HG03521 (cell line): ENCODE results near the gene BCL2.

ENCODE experiments used
- ATAC-seq: cut with Tn5 transposase; IDR thresholded peaks from one replicate; pipeline ENCODE4 v1.9.1; 2021; ENCODE audit warnings: mild to moderate bottlenecking, moderate library complexity; ENCODE audit not compliant: unreplicated experiment

BCL2 gene

GRCh38 chr18:63186520-63187222 lies 132.9 kb downstream of the BCL2 start:
- ATAC-seq: no peak

GRCh38 chr18:63185984-63186383 lies 133.6 kb downstream of the BCL2 start:
- ATAC-seq: no peak

GRCh38 chr18:63183952-63184770 lies 135.4 kb downstream of the BCL2 start:
- no peak for ATAC-seq

- ATAC-seq: no peak
These were observed 136.2 kb downstream of the BCL2 start for GRCh38 chr18:63183378-63183777.

GRCh38 chr18:63182861-63183260 lies 136.7 kb downstream of the BCL2 start:
- no peak for ATAC-seq

- ATAC-seq: no peak
These were observed 137.2 kb downstream of the BCL2 start for GRCh38 chr18:63182310-63182772.

- ATAC-seq: no peak
These were observed 137.8 kb downstream of the BCL2 start for GRCh38 chr18:63181706-63182309.

GRCh38 chr18:63180971-63181376 lies 138.6 kb downstream of the BCL2 start:
- ATAC-seq: no peak

GRCh38 chr18:63180321-63180720 lies 139.2 kb downstream of the BCL2 start:
- no peak for ATAC-seq

GRCh38 chr18:63179422-63179821 lies 140.1 kb downstream of the BCL2 start:
- no peak for ATAC-seq

GRCh38 chr18:63178971-63179370 lies 140.6 kb downstream of the BCL2 start:
- no peak for ATAC-seq

- ATAC-seq: no peak
These were observed 141.4 kb downstream of the BCL2 start for GRCh38 chr18:63177919-63178821.

GRCh38 chr18:63177259-63177658 lies 142.3 kb downstream of the BCL2 start:
- no peak for ATAC-seq

GRCh38 chr18:63175264-63175663 lies 144.3 kb downstream of the BCL2 start:
- ATAC-seq: no peak

- ATAC-seq: no peak
These were observed 145.6 kb downstream of the BCL2 start for GRCh38 chr18:63173983-63174382.

GRCh38 chr18:63169853-63170252 lies 149.7 kb downstream of the BCL2 start:
- ATAC-seq: no peak

GRCh38 chr18:63168287-63168686 lies 151.3 kb downstream of the BCL2 start:
- no peak for ATAC-seq

- no peak for ATAC-seq
These were observed 153.4 kb downstream of the BCL2 start for GRCh38 chr18:63166142-63166541.

GRCh38 chr18:63164396-63164795 lies 155.2 kb downstream of the BCL2 start:
- ATAC-seq: no peak

- peak; percentile 34 for ATAC-seq
These were observed 157.1 kb downstream of the BCL2 start for GRCh38 chr18:63162271-63163014.
